Measurements from ENCODE around the gene SLC5A5.

The SLC5A5 gene

GRCh38 chr19:17841810-17842662, 29.7 kb upstream of the SLC5A5 start (continued):
- TF ChIP-seq MYNN (tag by site-specific recombination; IDR thresholded peaks at IDR 0.05; ENCODE audit: borderline replicate concordance) (no peak), ZNF600 (tag by site-specific recombination; IDR thresholded peaks at IDR 0.05) (peak; percentile 30; the same call in 1 of the 2 replicates), INSM2 (tag by site-specific recombination; IDR thresholded peaks at IDR 0.05) (no peak), ZBTB6 (tag by site-specific recombination; IDR thresholded peaks at IDR 0.05) (no peak), ZNF10 (tag by site-specific recombination; IDR thresholded peaks at IDR 0.05) (no peak), ZNF76 (tag by site-specific recombination; IDR thresholded peaks at IDR 0.05; ENCODE audit: borderline replicate concordance, low read depth) (no peak), KLF10 (tag by site-specific recombination; IDR thresholded peaks at IDR 0.05) (no peak), GLIS2 (tag by site-specific recombination; IDR thresholded peaks at IDR 0.05) (no peak), ZNF114 (tag by site-specific recombination; IDR thresholded peaks at IDR 0.05) (no peak), ZNF488 (tag by site-specific recombination; IDR thresholded peaks at IDR 0.05) (no peak), BCL6B (tag by site-specific recombination; IDR thresholded peaks at IDR 0.05) (no peak), ZNF23 (tag by site-specific recombination; IDR thresholded peaks at IDR 0.05; ENCODE audit: borderline replicate concordance) (no peak), ZNF660 (tag by site-specific recombination; IDR thresholded peaks at IDR 0.05) (no peak), BCL11A (tag by site-specific recombination; IDR thresholded peaks at IDR 0.05; ENCODE audit: low read depth) (no peak), ZNF335 (tag by site-specific recombination; conservative IDR thresholded peaks at IDR 0.05) (peak; percentile 56), ZNF701 (tag by site-specific recombination; IDR thresholded peaks at IDR 0.05) (no peak), OVOL3 (tag by site-specific recombination; IDR thresholded peaks at IDR 0.05) (no peak), MZF1 (tag by site-specific recombination; IDR thresholded peaks at IDR 0.05; ENCODE audit: borderline replicate concordance) (no peak), ZNF391 (tag by site-specific recombination; IDR thresholded peaks at IDR 0.05; ENCODE audit: borderline replicate concordance, low read depth) (no peak)

- TF ChIP-seq ZNF2 (tag by site-specific recombination; IDR thresholded peaks at IDR 0.05) (no peak), ZBTB8A (tag by site-specific recombination; IDR thresholded peaks at IDR 0.05) (0 out of 2 replicates have a peak, but pooled peaks have one; percentile 23)
- Histone ChIP-seq H3K27ac (ENCODE audit: extremely low read depth, low read depth, low read length) (no peak overlapping the region), H3K4me1 (ENCODE audit: control insufficient read depth, insufficient read depth, low read length) (no peaks in the 10 kb centered on the region), H3K9me3 (ENCODE audit: control insufficient read depth, insufficient read depth, low read depth, low read length) (no peaks in the 10 kb centered on the region), H3K36me3 (ENCODE audit: control insufficient read depth in 2 of 2, insufficient read depth in 1 of 2, low read length in 2 of 2) (no peaks in the 10 kb centered on the region), H3K4me3 (ENCODE audit: low read depth, low read length) (no peak overlapping the region)
- ChIA-PET CTCF (interaction anchor here (0.5 kb wide), 1 partner anchor 11 kb away, joined by 3 read pairs; no protein-coding TSS in a partner anchor), POLR2A (interaction anchor here (1.3 kb wide), 1 partner anchor 17 kb away, joined by 3 read pairs; the partner anchor contains the start of gene RPL18A)
Measured at GRCh38 chr19:17842663-17843291, 29.0 kb upstream of the SLC5A5 start.
